Omental fat pad (tissue), 4 donors: ENCODE results near the gene CD300LF. TPM values are rescaled to one million over a fixed set of nuclear protein-coding genes. Genes with fewer than 3 reads are reported as not detected.

ENCODE experiments used
- ATAC-seq: fragments of 150-250 bp; one replicate; pipeline ENCODE4 v1.9.1; 2016; ENCODE audit warnings: mild to moderate bottlenecking, moderate library complexity; ENCODE audit not compliant: low FRiP score
- DNase-seq: peaks from one replicate; pipeline ENCODE4 v3.0.0-alpha.2; 2019; ENCODE audit warnings: low spot score
- CTCF ChIP-seq, 3 donors: fragments of 450-650 bp; IDR thresholded peaks; one replicate each; pipeline ENCODE4 v1.5.1; 2016 to 2017; ENCODE audit warnings: antibody characterized with exemption in 3 of 3, mild to moderate bottlenecking in 3 of 3, moderate library complexity in 2 of 3
- total RNA-seq, 4 donors: library from RNA; depleted of rRNA; stranded (reverse); fragments of >200 nt; gene quantifications; one replicate each; pipeline ENCODE4 v1.1.0, GENCODE V29; 2016

CD300LF gene
- total RNA-seq, 4 donors from 2014 or later, result 1.1 to 2.5 (median 2.2) TPM; not detected in 1

GRCh38 chr17:74680941-74681340 is 31.8 kb downstream of the CD300LF start:
- ATAC-seq (no peak), DNase-seq (no peak)
- no peak for TF ChIP-seq CTCF (IDR thresholded peaks at IDR 0.05)

- DNase-seq (no peak), ATAC-seq (no peak)
- TF ChIP-seq CTCF (IDR thresholded peaks at IDR 0.05), result no peak
These were observed 32.5 kb downstream of the CD300LF start for GRCh38 chr17:74680213-74680612.

GRCh38 chr17:74679374-74679773 is 33.3 kb downstream of the CD300LF start:
- DNase-seq (no peak), ATAC-seq (no peak)
- TF ChIP-seq CTCF (IDR thresholded peaks at IDR 0.05), result no peak

GRCh38 chr17:74678541-74678940 is 34.2 kb downstream of the CD300LF start:
- ATAC-seq (no peak), DNase-seq (no peak)
- TF ChIP-seq CTCF (IDR thresholded peaks at IDR 0.05), result no peak

GRCh38 chr17:74677558-74678466 is 34.9 kb downstream of the CD300LF start:
- DNase-seq (no peak), ATAC-seq (peak; percentile 41)
- no peak for TF ChIP-seq CTCF (IDR thresholded peaks at IDR 0.05)

- no peak for TF ChIP-seq CTCF (IDR thresholded peaks at IDR 0.05)
- ATAC-seq, result peak; percentile 57
These were observed 41.5 kb downstream of the CD300LF start for GRCh38 chr17:74671031-74671771.

More at GRCh38 chr17:74671031-74671771, 41.5 kb downstream of the CD300LF start:
- peak; percentile 42 for DNase-seq
